ENCODE results near the gene SMIM5. TPM values are rescaled to one million over a fixed set of nuclear protein-coding genes. Genes with fewer than 3 reads are reported as not detected.

The SMIM5 gene
- total and polyA plus RNA-seq, 2 donors (not counting 3 experiments of a cell fraction or from before 2014, with no cell fraction given): not detected

- Histone ChIP-seq H3K79me2 (ENCODE audit: control insufficient read depth, insufficient read depth, low read length) (peaks cover 67% of the 10 kb centered on the region), H3K4me1 (ENCODE audit: control insufficient read depth, extremely low read depth, insufficient read depth, low read length) (peaks cover 20% of the 10 kb centered on the region), H3K9ac (replicated peaks; ENCODE audit: extremely low read depth, insufficient read depth, low read length) (peak overlapping the region; percentile 93), H3K27me3 (ENCODE audit: control insufficient read depth in 2 of 2, insufficient read depth in 2 of 2, low read length in 2 of 2) (no peaks in the 10 kb centered on the region), H3K9me3 (replicated peaks; ENCODE audit: control insufficient read depth, insufficient read depth, low read length) (no peaks in the 10 kb centered on the region), H3K4me3 (replicated peaks in 1 of 3; ENCODE audit: insufficient read depth in 1 of 3, low read depth in 1 of 3, low read length in 3 of 3) (peak overlapping the region in 1 of 3 experiments; percentile 95), H3K27ac (ENCODE audit: insufficient read depth, low read depth, low read length) (no peak overlapping the region), H3K9me1 (replicated peaks; ENCODE audit: control insufficient read depth, extremely low read depth, insufficient read depth, low read length) (no peaks in the 10 kb centered on the region), H4K20me1 (replicated peaks; ENCODE audit: control insufficient read depth, extremely low read depth, insufficient read depth, low read length) (no peaks in the 10 kb centered on the region), H3K4me2 (ENCODE audit: insufficient read depth, low read length) (peak overlapping the region; percentile 91), H2AFZ (ENCODE audit: low read depth, low read length) (no peak overlapping the region), H3K36me3 (ENCODE audit: control insufficient read depth in 2 of 2, extremely low read depth in 1 of 2, insufficient read depth in 2 of 2, low read length in 2 of 2) (peaks cover 14 to 24% of the 10 kb centered on the region in 2 experiments)
- intact Hi-C loops (cut with micrococcal nuclease): no loop called here
- FAIRE-seq: no peak
- ChIA-PET POLR2A (interaction anchor here (0.6 kb wide), 1 partner anchor 58 kb away, joined by 3 read pairs; no protein-coding TSS in a partner anchor), CTCF (interaction anchor here (0.9 to 3.6 kb wide), 4 partner anchors 11 to 82 kb away, joined by 3 to 29 read pairs (median 12); partner anchors contain the start of gene SMIM5)
- DNase-seq (ENCODE audit: low read depth, low spot score): no peak
- no TSS peak for BruUV-seq (replicated peaks)
- dilution Hi-C loops (cut with MboI; ENCODE audit: extremely low pct_ligation_motif_present, low sequenced_read_pairs): no loop called here
- no peak for TF ChIP-seq MYC (IDR thresholded peaks at IDR 0.05; ENCODE audit: low read depth, low read length)
These were observed 35.3 kb downstream of the SMIM5 start for GRCh38 chr17:75668489-75668888.

DNA sequence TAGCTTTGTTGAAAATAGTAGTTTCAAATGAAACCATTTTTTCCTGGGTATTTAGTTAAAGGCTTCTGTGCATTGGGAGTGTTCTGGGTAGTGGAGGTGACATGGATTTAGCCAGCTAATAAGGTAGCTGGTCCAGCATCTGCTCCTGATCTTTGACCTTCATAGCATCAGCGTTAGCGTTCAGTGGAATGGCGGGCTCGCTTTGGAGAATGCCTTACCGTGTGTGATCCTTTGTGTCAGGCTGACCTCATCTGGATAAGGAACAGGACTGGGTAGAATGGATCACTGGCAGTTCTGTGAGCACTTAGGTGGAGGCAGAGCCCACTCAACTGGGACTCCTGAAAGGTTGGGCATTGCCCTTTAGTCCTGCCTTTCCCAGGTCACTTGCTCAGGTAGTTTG, 37.6 kb downstream of the SMIM5 start:
- dilution Hi-C loops (cut with MboI; ENCODE audit: extremely low pct_ligation_motif_present, low sequenced_read_pairs) (no loop called here), intact Hi-C loops (cut with micrococcal nuclease) (no loop called here)
- no TSS peak for BruUV-seq (replicated peaks)
- Histone ChIP-seq H3K9ac (replicated peaks; ENCODE audit: extremely low read depth, insufficient read depth, low read length) (no peak overlapping the region), H3K27ac (ENCODE audit: insufficient read depth, low read depth, low read length) (no peak overlapping the region), H3K9me1 (replicated peaks; ENCODE audit: control insufficient read depth, extremely low read depth, insufficient read depth, low read length) (no peaks in the 10 kb centered on the region), H3K79me2 (ENCODE audit: control insufficient read depth, insufficient read depth, low read length) (peaks cover 71% of the 10 kb centered on the region), H3K4me3 (replicated peaks in 1 of 3; ENCODE audit: insufficient read depth in 1 of 3, low read depth in 1 of 3, low read length in 3 of 3) (no peak overlapping the region), H3K9me3 (replicated peaks; ENCODE audit: control insufficient read depth, insufficient read depth, low read length) (no peaks in the 10 kb centered on the region), H3K4me2 (ENCODE audit: insufficient read depth, low read length) (no peak overlapping the region), H3K36me3 (ENCODE audit: control insufficient read depth in 2 of 2, extremely low read depth in 1 of 2, insufficient read depth in 2 of 2, low read length in 2 of 2) (peaks cover 14 to 27% of the 10 kb centered on the region in 2 experiments), H4K20me1 (replicated peaks; ENCODE audit: control insufficient read depth, extremely low read depth, insufficient read depth, low read length) (no peaks in the 10 kb centered on the region), H3K4me1 (ENCODE audit: control insufficient read depth, extremely low read depth, insufficient read depth, low read length) (peaks cover 20% of the 10 kb centered on the region), H2AFZ (ENCODE audit: low read depth, low read length) (no peak overlapping the region), H3K27me3 (ENCODE audit: control insufficient read depth in 2 of 2, insufficient read depth in 2 of 2, low read length in 2 of 2) (no peaks in the 10 kb centered on the region)
- DNase-seq (ENCODE audit: low read depth, low spot score): no peak
- POLR2A ChIA-PET: no interaction called here
- TF ChIP-seq POLR2A (IDR thresholded peaks at IDR 0.05; ENCODE audit: low read depth, low read length) (no peak), EZH2 (IDR thresholded peaks at IDR 0.05; ENCODE audit: borderline replicate concordance, low read depth, low read length, severe bottlenecking) (no peak), JUN (IDR thresholded peaks at IDR 0.05; ENCODE audit: borderline replicate concordance, insufficient read depth, insufficient read length, low read depth) (no peak)
- CTCF ChIA-PET: interaction anchor here (1.1 to 19.6 kb wide), 3 partner anchors 9 to 75 kb away, joined by 5 to 653 read pairs (median 26); partner anchors contain the start of gene SMIM5
- FAIRE-seq: no peak
